ENCODE measurements around the gene MEI1. TPM values are rescaled to one million over a fixed set of nuclear protein-coding genes. Genes with fewer than 3 reads are reported as not detected.

The MEI1 gene
- total RNA-seq, 1 donor from 2014 or later, result 0.51 TPM

- DNase-seq, result no peak
Measured at GRCh38 chr22:41782751-41783150, 83.4 kb downstream of the MEI1 start.

- DNase-seq, result no peak
Measured at GRCh38 chr22:41787331-41787730, 88.0 kb downstream of the MEI1 start.

- DNase-seq, result no peak
Measured at GRCh38 chr22:41793871-41794270, 94.6 kb downstream of the MEI1 start.

GRCh38 chr22:41798736-41799135, 99.4 kb downstream of the MEI1 start:
- no peak for DNase-seq

GRCh38 chr22:41799486-41800347, 100.4 kb downstream of the MEI1 start:
- DNase-seq, result peak; percentile 46

GRCh38 chr22:41800348-41801146, 101.2 kb downstream of the MEI1 start, which contains the start of gene CCDC134:
CCDC134 (plus strand) TSS chr22:41800679; CDS start chr22:41808891, 8,212 bp downstream.
- DNase-seq, result peak; percentile 83

GRCh38 chr22:41801147-41801819, 102.0 kb downstream of the MEI1 start:
- no peak for DNase-seq

GRCh38 chr22:41801886-41802285, 102.6 kb downstream of the MEI1 start:
- DNase-seq, result no peak

- no peak for DNase-seq
Measured at GRCh38 chr22:41805639-41806038, 106.3 kb downstream of the MEI1 start.

GRCh38 chr22:41808400-41808799, 109.1 kb downstream of the MEI1 start:
- DNase-seq, result no peak

GRCh38 chr22:41810022-41810421, 110.7 kb downstream of the MEI1 start:
- no peak for DNase-seq

GRCh38 chr22:41812805-41813545, 113.7 kb downstream of the MEI1 start:
- no peak for DNase-seq

GRCh38 chr22:41813726-41814410, 114.6 kb downstream of the MEI1 start:
- DNase-seq, result no peak

GRCh38 chr22:41815716-41816115, 116.4 kb downstream of the MEI1 start:
- DNase-seq, result no peak

- no peak for DNase-seq
Measured at GRCh38 chr22:41816241-41816640, 116.9 kb downstream of the MEI1 start.

- no peak for DNase-seq
Measured at GRCh38 chr22:41816871-41817270, 117.6 kb downstream of the MEI1 start.

- DNase-seq, result no peak
Measured at GRCh38 chr22:41818011-41818410, 118.7 kb downstream of the MEI1 start.

- DNase-seq, result no peak
Measured at GRCh38 chr22:41818596-41818995, 119.3 kb downstream of the MEI1 start.

- DNase-seq, result no peak
Measured at GRCh38 chr22:41819257-41819656, 120.0 kb downstream of the MEI1 start.

GRCh38 chr22:41820447-41820846, 121.1 kb downstream of the MEI1 start:
- DNase-seq, result no peak

GRCh38 chr22:41821471-41822316, 122.4 kb downstream of the MEI1 start:
- DNase-seq, result no peak
